SHP77 treated with DMSO at 0.1 percent for 48 hours (cell line): Measurements from ENCODE around the gene CXCL16.
"Not testable (repeated sequence)": the region's sequence is repeated elsewhere in the genome, so short reads cannot be mapped to it uniquely, and the experiment has no call there.

Source experiments
- DNase-seq: peaks from one replicate; lab custom pipeline; 2025; lab: John Stamatoyannopoulos, UW

Gene CXCL16

DNA sequence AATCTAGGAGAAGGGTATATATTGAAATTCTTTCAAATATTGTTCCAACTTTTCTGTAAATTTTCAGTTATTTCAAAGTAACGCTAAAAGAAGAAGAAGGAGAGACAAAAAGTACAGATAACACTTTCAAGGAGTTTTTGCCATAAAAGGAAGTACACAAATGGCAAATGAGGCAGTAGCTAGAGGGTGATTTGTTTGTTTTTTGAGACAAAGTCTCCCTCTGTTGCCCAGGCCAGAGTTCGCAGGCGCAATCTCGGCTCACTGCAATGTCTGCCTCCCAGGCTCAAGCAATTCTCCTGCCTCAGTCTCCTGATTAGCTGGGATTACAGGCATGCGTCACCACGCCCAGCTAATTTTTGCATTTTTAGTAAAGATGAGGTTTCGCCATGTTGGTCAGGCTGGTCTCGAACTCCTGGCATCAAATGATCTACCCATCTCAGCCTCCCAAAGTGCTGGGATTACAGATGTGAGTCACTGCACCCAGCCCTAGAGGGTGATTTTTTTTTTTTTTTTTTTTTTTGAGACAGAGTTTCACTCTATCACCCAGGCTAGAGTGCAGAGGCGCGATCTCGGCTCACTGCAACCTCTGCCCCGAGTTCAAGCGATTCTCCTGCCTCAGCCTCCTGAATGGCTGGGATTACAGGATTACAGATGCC lies 40.2 kb downstream of the CXCL16 start:
- DNase-seq: not testable (repeated sequence)

DNA sequence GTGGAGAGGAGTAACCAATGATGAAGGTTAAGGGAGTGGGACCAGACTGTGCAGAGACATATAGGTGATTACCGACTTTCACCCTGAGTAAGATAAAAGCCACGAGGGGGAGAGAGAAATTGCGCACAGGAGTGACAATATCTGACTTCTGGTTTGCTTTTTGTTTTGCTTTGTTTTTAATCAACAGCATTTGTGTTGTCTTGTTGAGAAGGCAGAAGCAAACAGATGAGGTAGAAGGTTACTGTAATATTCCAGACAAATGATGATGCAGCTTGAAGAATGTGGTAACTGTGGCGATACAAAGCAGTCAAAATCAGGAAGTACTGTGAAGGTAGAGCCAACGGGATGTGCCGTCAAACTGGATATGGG lies 43.3 kb downstream of the CXCL16 start:
- DNase-seq: no peak

GRCh38 chr17:4693416-4693815 lies 46.3 kb downstream of the CXCL16 start:
- no peak for DNase-seq

GRCh38 chr17:4691686-4692085 lies 48.0 kb downstream of the CXCL16 start:
- no peak for DNase-seq

- DNase-seq: no peak
Measured at GRCh38 chr17:4690745-4691144, 49.0 kb downstream of the CXCL16 start.

GRCh38 chr17:4689872-4690271 lies 49.9 kb downstream of the CXCL16 start:
- not testable (repeated sequence) for DNase-seq

DNA sequence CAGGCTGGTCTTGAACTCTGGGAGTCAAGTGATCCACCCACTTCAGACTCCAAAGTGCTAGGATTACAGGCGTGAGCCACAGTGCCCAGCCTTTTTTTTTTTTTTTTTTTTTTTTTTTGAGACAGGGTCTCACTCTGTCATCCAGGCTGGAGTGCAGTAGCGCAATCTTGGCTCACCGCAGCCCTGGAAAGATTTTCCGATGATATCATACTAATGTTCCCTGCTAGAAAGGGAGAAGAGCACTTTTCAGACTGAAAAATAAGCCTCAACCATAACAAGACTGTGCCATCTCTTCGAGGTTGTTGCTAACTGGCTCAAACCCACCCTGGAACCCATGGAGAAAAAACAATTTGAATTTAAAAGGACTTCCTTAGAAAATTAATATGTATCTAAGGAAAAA lies 56.0 kb downstream of the CXCL16 start:
- DNase-seq: not testable (repeated sequence)
